Activated CD8-positive, alpha-beta memory T cell treated with anti-CD3 and anti-CD28 coated beads, Interleukin-2, amount 50 U/mL, for 1 hour (primary cell): Measurements from ENCODE around the gene CLCNKB.

Experiments
- DNase-seq: peaks from one replicate; pipeline ENCODE4 v3.0.0-alpha.2; 2020; ENCODE audit errors: extremely low read depth

CLCNKB gene

DNA sequence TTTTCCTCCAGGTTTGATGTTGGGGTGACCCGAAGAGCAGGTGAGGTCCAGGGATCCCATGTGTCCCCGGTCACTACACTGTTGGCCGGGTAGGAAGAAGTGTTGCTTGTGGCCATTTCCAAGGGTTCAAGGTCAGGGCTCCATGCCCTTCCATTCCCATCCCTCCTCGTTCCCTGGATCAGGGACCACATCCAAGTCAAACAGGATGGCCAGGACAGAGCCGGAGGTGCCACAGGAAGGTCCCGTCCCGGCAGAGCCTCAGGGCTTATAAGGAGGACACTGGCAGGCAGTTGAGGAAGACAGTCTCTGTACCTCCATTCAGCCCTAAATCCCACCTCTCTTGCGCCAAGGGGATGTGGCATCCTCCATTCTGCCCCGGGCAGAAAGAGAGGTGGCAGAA, 51.9 kb downstream of the CLCNKB start:
- DNase-seq = no peak

DNA sequence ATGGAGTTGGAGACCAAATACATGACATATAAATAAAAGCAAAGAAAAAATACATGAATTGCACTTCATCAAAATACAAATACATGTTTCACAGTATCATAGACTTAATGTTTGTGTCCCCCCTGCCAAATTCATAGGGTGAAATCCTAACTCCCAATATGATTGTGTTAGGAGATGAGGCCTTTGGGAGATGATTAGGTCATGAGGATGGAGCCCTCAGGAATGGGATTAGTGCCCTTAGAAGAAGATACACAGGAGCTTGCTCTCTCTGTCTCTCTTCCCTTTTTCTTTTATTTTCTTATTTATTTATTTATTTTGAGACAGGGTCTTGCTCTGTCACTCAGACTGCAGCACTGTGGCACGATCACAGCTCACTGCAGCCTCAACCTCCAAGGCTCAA, 55.8 kb downstream of the CLCNKB start:
- DNase-seq = no peak

DNA sequence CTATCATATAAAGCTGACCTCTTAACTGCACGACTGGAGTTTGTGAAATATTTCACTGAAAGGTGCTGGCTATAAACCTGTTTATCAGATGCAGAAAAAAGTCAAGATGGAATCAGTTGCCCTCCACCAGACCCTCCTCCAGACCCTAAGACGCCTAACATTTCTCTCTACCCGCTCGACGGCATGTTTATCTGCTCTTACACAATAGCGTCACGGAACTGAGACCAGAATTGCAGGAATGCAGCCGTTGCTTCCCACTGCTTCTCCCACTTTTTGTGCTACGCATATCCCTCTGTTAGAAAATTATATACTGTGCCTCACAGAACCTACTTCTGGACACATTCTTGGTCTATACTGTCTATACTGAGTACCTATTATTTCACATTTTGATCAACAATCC, 58.0 kb downstream of the CLCNKB start:
- no peak for DNase-seq
